A673 (cell line): ENCODE measurements around the gene YPEL3.

Source experiments
- EZH2 ChIP-seq: fragments of 200-600 bp; sonication (generic); IDR thresholded peaks from 2 replicates; pipeline ENCODE4 v1.6.1; 2017; ENCODE audit warnings: borderline replicate concordance, low read depth, mild to moderate bottlenecking, mixed read lengths, antibody characterized with exemption, low read length; ENCODE audit not compliant: poor library complexity, severe bottlenecking
- TF ChIP-seq, protein P1 (sequence below): fragments of 300-800, 200-600 bp; sonication (generic); conservative IDR thresholded peaks from 2 replicates; pipeline ENCODE4 v1.5.1; 2017; ENCODE audit warnings: low read depth, mild to moderate bottlenecking, antibody characterized with exemption, low read length, moderate library complexity, mixed read lengths

DNA sequence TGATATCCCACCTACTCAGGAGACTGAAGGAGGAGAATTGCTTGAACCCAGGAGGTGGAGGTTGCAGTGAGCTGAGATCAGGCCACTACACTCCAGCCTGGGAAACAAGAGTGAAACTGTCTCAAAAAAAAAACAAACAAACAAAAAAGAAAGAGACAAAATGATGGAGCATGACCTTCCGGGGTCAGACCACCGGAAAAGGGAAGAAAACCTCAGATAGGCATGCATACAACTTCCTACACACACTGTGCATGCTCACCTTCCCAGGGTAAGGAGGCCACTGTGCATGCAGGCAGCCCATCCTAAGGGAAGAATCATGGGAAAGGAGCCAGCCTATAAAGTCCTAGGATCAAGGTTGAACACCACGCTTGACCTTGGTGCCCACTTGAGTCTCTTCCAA, 36.6 kb upstream of the YPEL3 start:
- TF ChIP-seq, protein P1, sequence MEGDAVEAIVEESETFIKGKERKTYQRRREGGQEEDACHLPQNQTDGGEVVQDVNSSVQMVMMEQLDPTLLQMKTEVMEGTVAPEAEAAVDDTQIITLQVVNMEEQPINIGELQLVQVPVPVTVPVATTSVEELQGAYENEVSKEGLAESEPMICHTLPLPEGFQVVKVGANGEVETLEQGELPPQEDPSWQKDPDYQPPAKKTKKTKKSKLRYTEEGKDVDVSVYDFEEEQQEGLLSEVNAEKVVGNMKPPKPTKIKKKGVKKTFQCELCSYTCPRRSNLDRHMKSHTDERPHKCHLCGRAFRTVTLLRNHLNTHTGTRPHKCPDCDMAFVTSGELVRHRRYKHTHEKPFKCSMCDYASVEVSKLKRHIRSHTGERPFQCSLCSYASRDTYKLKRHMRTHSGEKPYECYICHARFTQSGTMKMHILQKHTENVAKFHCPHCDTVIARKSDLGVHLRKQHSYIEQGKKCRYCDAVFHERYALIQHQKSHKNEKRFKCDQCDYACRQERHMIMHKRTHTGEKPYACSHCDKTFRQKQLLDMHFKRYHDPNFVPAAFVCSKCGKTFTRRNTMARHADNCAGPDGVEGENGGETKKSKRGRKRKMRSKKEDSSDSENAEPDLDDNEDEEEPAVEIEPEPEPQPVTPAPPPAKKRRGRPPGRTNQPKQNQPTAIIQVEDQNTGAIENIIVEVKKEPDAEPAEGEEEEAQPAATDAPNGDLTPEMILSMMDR = no peak
- no peak for TF ChIP-seq EZH2
